ENCODE measurements around the gene AHCYL1.

DNA sequence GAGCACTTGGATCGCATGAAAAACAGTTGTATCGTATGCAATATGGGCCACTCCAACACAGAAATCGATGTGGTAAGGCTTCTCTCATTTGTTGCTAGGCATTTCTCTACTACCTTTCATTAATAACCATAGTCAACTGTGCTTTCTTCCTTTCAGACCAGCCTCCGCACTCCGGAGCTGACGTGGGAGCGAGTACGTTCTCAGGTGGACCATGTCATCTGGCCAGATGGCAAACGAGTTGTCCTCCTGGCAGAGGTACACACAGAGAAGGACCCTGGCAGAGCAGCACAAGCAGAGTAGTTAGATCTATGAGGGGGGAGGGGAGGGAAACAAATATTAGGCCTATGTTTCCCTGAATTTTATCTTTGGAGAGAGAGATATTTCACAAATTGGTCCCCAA lies 33.8 kb downstream of the AHCYL1 start:
- TF ChIP-seq, protein P1, sequence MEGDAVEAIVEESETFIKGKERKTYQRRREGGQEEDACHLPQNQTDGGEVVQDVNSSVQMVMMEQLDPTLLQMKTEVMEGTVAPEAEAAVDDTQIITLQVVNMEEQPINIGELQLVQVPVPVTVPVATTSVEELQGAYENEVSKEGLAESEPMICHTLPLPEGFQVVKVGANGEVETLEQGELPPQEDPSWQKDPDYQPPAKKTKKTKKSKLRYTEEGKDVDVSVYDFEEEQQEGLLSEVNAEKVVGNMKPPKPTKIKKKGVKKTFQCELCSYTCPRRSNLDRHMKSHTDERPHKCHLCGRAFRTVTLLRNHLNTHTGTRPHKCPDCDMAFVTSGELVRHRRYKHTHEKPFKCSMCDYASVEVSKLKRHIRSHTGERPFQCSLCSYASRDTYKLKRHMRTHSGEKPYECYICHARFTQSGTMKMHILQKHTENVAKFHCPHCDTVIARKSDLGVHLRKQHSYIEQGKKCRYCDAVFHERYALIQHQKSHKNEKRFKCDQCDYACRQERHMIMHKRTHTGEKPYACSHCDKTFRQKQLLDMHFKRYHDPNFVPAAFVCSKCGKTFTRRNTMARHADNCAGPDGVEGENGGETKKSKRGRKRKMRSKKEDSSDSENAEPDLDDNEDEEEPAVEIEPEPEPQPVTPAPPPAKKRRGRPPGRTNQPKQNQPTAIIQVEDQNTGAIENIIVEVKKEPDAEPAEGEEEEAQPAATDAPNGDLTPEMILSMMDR (IDR thresholded peaks at IDR 0.05): no peak
- TF ChIP-seq POLR2A (IDR thresholded peaks at IDR 0.05): no peak
